Common myeloid progenitor, CD34-positive (primary cell): Measurements from ENCODE around the gene DAG1.

Experiments
- CTCF ChIA-PET: fragments of 350-600 bp; sonication (Branson Sonifier 250); formaldehyde crosslinking; loops from one replicate; lab custom pipeline; 2021; ENCODE audit warnings: antibody characterized with exemption; lab: Charles Lee
- POLR2A ChIA-PET: fragments of 350-600 bp; sonication (Branson Sonifier 250); formaldehyde crosslinking; loops from one replicate; lab custom pipeline; 2021; ENCODE audit warnings: antibody characterized with exemption; lab: Charles Lee
- DNase-seq, 3 donors: peaks; one replicate each; pipeline versions ENCODE4 v3.0.0 to v3.0.0-alpha.2; 2013
- H3K27ac ChIP-seq, 2 experiments: 1 replicate in 1 of 2; 2 replicates in 1 of 2; pipeline ENCODE4 v1.7.0; 2013; ENCODE audit warnings: inconsistent platforms in 2 of 2, low read length in 2 of 2, mild to moderate bottlenecking in 2 of 2, low read depth in 1 of 2, moderate library complexity in 1 of 2; ENCODE audit not compliant: severe bottlenecking in 2 of 2, insufficient read depth in 1 of 2, poor library complexity in 1 of 2
- H3K27me3 ChIP-seq, 5 experiments: replicated peaks in 2 of 5; 1 replicate in 3 of 5; 2 replicates in 2 of 5; pipeline versions ENCODE4 v1.6.1 to v1.7.0; 2013; ENCODE audit warnings: low read length in 4 of 5, mild to moderate bottlenecking in 2 of 5, moderate library complexity in 2 of 5, inconsistent platforms in 1 of 5; ENCODE audit not compliant: insufficient read depth in 5 of 5, control insufficient read depth in 4 of 5
- H3K36me3 ChIP-seq, 4 experiments: 1 replicate in 2 of 4; 2 replicates in 2 of 4; pipeline versions ENCODE4 v1.6.1 to v1.7.0; 2013; ENCODE audit warnings: low read length in 3 of 4, control low read depth in 1 of 4, mild to moderate bottlenecking in 1 of 4; ENCODE audit not compliant: control insufficient read depth in 4 of 4, insufficient read depth in 4 of 4
- H3K4me1 ChIP-seq, 4 experiments: 1 replicate in 3 of 4; 2 replicates in 1 of 4; pipeline versions ENCODE4 v1.6.1 to v1.7.1; 2013; ENCODE audit warnings: low read length in 3 of 4, mild to moderate bottlenecking in 3 of 4, control low read depth in 1 of 4, inconsistent platforms in 1 of 4, moderate library complexity in 1 of 4; ENCODE audit not compliant: control insufficient read depth in 4 of 4, insufficient read depth in 4 of 4; ENCODE audit errors: control extremely low read depth in 1 of 4
- H3K4me3 ChIP-seq, 7 experiments: 1 replicate in 4 of 7; 2 replicates in 3 of 7; pipeline versions ENCODE4 v1.5.1 to v1.7.0; 2013; ENCODE audit warnings: mild to moderate bottlenecking in 7 of 7, low read length in 6 of 7, moderate library complexity in 6 of 7, inconsistent platforms in 2 of 7, low read depth in 2 of 7, control low read depth in 1 of 7; ENCODE audit not compliant: insufficient read depth in 4 of 7, control insufficient read depth in 1 of 7; ENCODE audit errors: extremely low read depth in 1 of 7
- H3K9me3 ChIP-seq, 5 experiments: 1 replicate in 4 of 5; 2 replicates in 1 of 5; pipeline versions ENCODE4 v1.6.1 to v1.7.1; 2013; ENCODE audit warnings: low read length in 4 of 5, mild to moderate bottlenecking in 2 of 5, inconsistent platforms in 1 of 5, low read depth in 1 of 5, moderate library complexity in 1 of 5; ENCODE audit not compliant: control insufficient read depth in 4 of 5, insufficient read depth in 2 of 5; ENCODE audit errors: control extremely low read depth in 1 of 5
- WGBS: methylation state at CpG from one replicate; pipeline ENCODE4 v1.1.5; 2013; ENCODE audit not compliant: insufficient coverage; 5-methylcytosine and 5-hydroxymethylcytosine counted together

Gene DAG1

GRCh38 chr3:49460188-49460890 is 9.7 kb upstream of the DAG1 start:
- H3K4me1 ChIP-seq: no peaks in the 10 kb centered on the region
- no peaks in the 10 kb centered on the region for H3K36me3 ChIP-seq
- no peak for DNase-seq
- ChIA-PET POLR2A (interaction anchor here (0.6 kb wide), 1 partner anchor 8 kb away, joined by 3 read pairs; no protein-coding TSS in a partner anchor), CTCF (interaction anchor here (1.1 to 1.9 kb wide), 3 partner anchors 8 to 121 kb away, joined by 3 to 4 read pairs (median 4); partner anchors contain the start of gene USP4)
- 100% methylated on average over 2 of the region's 2 CpGs for WGBS
- H3K27me3 ChIP-seq: peaks cover 0 to 8% (median 0%) of the 10 kb centered on the region in 5 experiments
- no peaks in the 10 kb centered on the region for H3K9me3 ChIP-seq
- H3K27ac ChIP-seq: no peak overlapping the region
- H3K4me3 ChIP-seq: no peak overlapping the region

- CTCF ChIA-PET: interaction anchor here (1.1 to 1.6 kb wide), 2 partner anchors 9 to 11 kb away, joined by 3 to 4 read pairs; no protein-coding TSS in a partner anchor
- no peaks in the 10 kb centered on the region for H3K9me3 ChIP-seq
These were observed 9.1 kb upstream of the DAG1 start for GRCh38 chr3:49460956-49461355.

DNA sequence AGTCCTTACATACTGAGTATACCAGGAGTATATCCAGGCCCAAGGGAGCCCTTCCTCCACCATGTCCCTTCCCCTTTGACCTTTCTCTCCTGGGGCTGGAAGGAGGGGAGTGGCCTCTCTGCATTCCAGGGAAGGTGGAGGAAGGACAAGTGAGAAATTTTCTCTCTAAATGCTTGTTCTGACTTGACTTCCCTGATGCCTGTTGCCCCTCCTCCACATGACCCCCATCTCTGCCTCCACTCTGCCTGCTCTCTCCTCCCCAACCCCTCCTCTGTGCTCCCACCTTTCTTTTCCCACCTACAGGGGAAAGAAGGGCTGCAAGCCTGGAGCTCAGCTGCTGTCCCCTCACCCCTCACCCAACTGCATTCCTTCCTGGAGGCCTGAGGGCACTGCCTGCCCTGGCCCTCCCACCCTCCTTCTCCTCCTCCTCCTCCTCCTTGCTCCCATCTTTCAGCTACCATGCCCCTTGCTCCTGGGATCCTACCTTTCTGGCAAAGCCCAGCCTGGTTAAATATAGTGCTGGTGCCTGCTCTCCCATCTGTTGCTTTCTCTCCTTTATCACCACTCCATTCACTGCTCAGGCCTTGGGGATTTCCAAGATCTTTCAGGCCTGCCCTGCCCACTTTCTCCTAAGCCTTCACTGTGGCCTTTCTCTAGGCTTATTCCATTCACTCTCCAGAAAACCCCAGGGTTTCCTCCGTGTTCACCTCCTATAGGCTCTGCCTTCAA is 8.5 kb upstream of the DAG1 start:
- Histone ChIP-seq H3K4me1 (peaks cover 0 to 3% (median 0%) of the 10 kb centered on the region in 4 experiments), H3K9me3 (no peaks in the 10 kb centered on the region), H3K36me3 (no peaks in the 10 kb centered on the region), H3K4me3 (no peak overlapping the region), H3K27ac (no peak overlapping the region), H3K27me3 (peaks cover 0 to 8% (median 0%) of the 10 kb centered on the region in 5 experiments)
- DNase-seq: no peak
- 100% methylated on average over 1 of the region's 1 CpG for WGBS
- POLR2A ChIA-PET: no interaction called here
- CTCF ChIA-PET: interaction anchor here (1.1 kb wide), 1 partner anchor 9 kb away, joined by 3 read pairs; no protein-coding TSS in a partner anchor

More at GRCh38 chr3:49460956-49461355, 9.1 kb upstream of the DAG1 start:
- no peak for DNase-seq
- WGBS: 100% methylated on average over 4 of the region's 4 CpGs
- Histone ChIP-seq H3K27ac (no peak overlapping the region), H3K27me3 (peaks cover 0 to 8% (median 0%) of the 10 kb centered on the region in 5 experiments), H3K36me3 (no peaks in the 10 kb centered on the region), H3K4me1 (peaks cover 0 to 3% (median 0%) of the 10 kb centered on the region in 4 experiments), H3K4me3 (no peak overlapping the region)
- POLR2A ChIA-PET: interaction anchor here (0.6 kb wide), 1 partner anchor 8 kb away, joined by 3 read pairs; no protein-coding TSS in a partner anchor

DNA sequence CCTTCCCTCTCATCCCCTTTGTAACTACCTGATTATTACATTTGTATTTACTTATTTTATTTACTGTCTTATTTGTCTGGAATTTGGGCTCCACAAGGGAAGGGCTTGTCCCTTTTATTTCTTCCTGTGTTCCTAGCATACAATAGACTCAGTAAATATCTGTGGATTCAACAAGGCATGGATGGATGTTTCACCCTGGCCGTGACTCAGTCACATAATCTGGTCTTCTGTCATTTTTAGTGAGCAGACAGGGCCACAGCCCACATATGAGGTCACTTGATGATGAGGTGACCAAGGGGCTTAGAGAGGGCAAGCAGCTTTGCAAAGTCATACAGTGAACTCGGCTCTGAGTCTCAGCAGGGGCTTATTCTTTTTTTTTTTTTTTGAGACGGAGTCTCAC is 7.8 kb upstream of the DAG1 start:
- ChIA-PET CTCF (interaction anchor here (1.8 kb wide), 1 partner anchor 10 kb away, joined by 4 read pairs; no protein-coding TSS in a partner anchor), POLR2A (no interaction called here)
- no peaks in the 10 kb centered on the region for H3K36me3 ChIP-seq
- peaks cover 0 to 10% (median 0%) of the 10 kb centered on the region in 5 experiments for H3K27me3 ChIP-seq
- H3K4me3 ChIP-seq: no peak overlapping the region
- WGBS: 92% methylated on average over 2 of the region's 3 CpGs
- no peak overlapping the region for H3K27ac ChIP-seq
- no peak for DNase-seq
- H3K4me1 ChIP-seq: peaks cover 0 to 3% (median 0%) of the 10 kb centered on the region in 4 experiments
- H3K9me3 ChIP-seq: no peaks in the 10 kb centered on the region

DNA sequence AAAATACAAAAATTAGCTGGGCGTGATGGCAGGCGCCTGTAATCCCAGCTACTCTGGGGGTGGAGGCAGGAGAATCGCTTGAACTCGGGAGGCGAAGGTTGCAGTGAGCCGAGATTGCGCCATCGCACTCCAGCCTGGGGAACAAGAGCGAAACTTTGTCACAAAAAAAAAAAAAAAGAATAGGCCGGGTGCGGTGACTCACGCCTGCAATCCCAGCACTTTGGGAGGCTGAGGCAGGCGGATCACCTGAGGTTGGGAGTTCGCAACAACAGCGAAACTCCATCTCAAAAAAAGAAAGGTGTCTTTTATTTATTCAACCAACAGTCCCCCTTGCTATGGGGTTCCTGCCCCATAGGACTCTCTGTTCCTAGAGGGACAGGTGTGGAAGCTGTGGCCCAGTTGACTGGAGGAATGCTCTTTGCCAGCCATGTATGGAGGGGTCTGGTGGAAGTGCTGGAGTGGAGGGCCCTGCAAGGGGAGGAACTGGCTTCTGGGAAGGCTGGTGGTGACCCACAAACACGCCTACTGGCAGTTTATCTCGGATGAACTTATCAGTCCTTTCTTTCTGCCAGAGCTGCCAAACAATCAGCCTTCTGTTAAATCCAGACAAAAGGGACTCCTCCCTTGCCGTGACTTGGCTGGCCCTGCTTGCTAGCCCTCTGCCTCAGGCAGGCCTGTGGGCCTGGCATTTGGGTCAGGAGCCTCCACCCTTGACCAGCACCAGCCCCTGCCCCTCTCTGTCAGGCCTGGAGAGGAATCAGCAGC is 4.6 kb upstream of the DAG1 start:
- no peaks in the 10 kb centered on the region for H3K36me3 ChIP-seq
- ChIA-PET CTCF (no interaction called here), POLR2A (no interaction called here)
- 93% methylated on average over 11 of the region's 18 CpGs for WGBS
- H3K4me1 ChIP-seq: peaks cover 0 to 12% (median 10%) of the 10 kb centered on the region in 4 experiments
- H3K4me3 ChIP-seq: peak overlapping the region in 1 of 7 experiments; percentile 2
- H3K27me3 ChIP-seq: peaks cover 0 to 6% (median 0%) of the 10 kb centered on the region in 5 experiments
- peak; percentile 32 to 75 (median 52) for DNase-seq
- no peaks in the 10 kb centered on the region for H3K9me3 ChIP-seq
- H3K27ac ChIP-seq: no peak overlapping the region

- CTCF ChIA-PET: no interaction called here
- Histone ChIP-seq H3K27me3 (peaks cover 0 to 7% (median 0%) of the 10 kb centered on the region in 5 experiments), H3K9me3 (no peaks in the 10 kb centered on the region), H3K4me1 (peaks cover 5 to 19% (median 16%) of the 10 kb centered on the region in 4 experiments), H3K36me3 (no peaks in the 10 kb centered on the region), H3K27ac (no peak overlapping the region), H3K4me3 (no peak overlapping the region)
- POLR2A ChIA-PET: no interaction called here
- 90% methylated on average over 2 of the region's 2 CpGs for WGBS
- peak in 2 of 3 donors; percentile 15 to 33 for DNase-seq
These were observed 4.0 kb upstream of the DAG1 start for GRCh38 chr3:49466085-49466484.
